GM18907 (cell line): Measurements from ENCODE around the gene REPS1.
"Not testable (repeated sequence)": the region's sequence is repeated elsewhere in the genome, so short reads cannot be mapped to it uniquely, and the experiment has no call there.

Source experiments
- ATAC-seq: cut with Tn5 transposase; IDR thresholded peaks from one replicate; pipeline ENCODE4 v1.9.1; 2021; ENCODE audit warnings: mild to moderate bottlenecking, moderate library complexity; ENCODE audit not compliant: unreplicated experiment

Gene REPS1

GRCh38 chr6:138971601-138972000 lies 16.5 kb downstream of the REPS1 start:
- ATAC-seq: no peak

GRCh38 chr6:138970856-138971425 lies 17.1 kb downstream of the REPS1 start:
- peak; percentile 58 for ATAC-seq

GRCh38 chr6:138970159-138970558 lies 17.9 kb downstream of the REPS1 start:
- no peak for ATAC-seq

- no peak for ATAC-seq
Observed at GRCh38 chr6:138966870-138967269, 21.2 kb downstream of the REPS1 start.

GRCh38 chr6:138965971-138966370 lies 22.1 kb downstream of the REPS1 start:
- no peak for ATAC-seq

- ATAC-seq: no peak
Observed at GRCh38 chr6:138965291-138965874, 22.7 kb downstream of the REPS1 start.

GRCh38 chr6:138964012-138964411 lies 24.0 kb downstream of the REPS1 start:
- ATAC-seq: no peak

GRCh38 chr6:138963531-138963930 lies 24.5 kb downstream of the REPS1 start:
- no peak for ATAC-seq

GRCh38 chr6:138963119-138963518 lies 24.9 kb downstream of the REPS1 start:
- no peak for ATAC-seq

- no peak for ATAC-seq
Observed at GRCh38 chr6:138959521-138959920, 28.5 kb downstream of the REPS1 start.

- no peak for ATAC-seq
Observed at GRCh38 chr6:138958595-138958994, 29.5 kb downstream of the REPS1 start.

- no peak for ATAC-seq
Observed at GRCh38 chr6:138957903-138958302, 30.1 kb downstream of the REPS1 start.

- ATAC-seq: no peak
Observed at GRCh38 chr6:138957484-138957883, 30.6 kb downstream of the REPS1 start.

- no peak for ATAC-seq
Observed at GRCh38 chr6:138956244-138956924, 31.7 kb downstream of the REPS1 start.

GRCh38 chr6:138955262-138955661 lies 32.8 kb downstream of the REPS1 start:
- no peak for ATAC-seq

GRCh38 chr6:138953451-138953850 lies 34.6 kb downstream of the REPS1 start:
- no peak for ATAC-seq

GRCh38 chr6:138948546-138949179 lies 39.4 kb downstream of the REPS1 start:
- ATAC-seq: no peak

- ATAC-seq: no peak
Observed at GRCh38 chr6:138948004-138948403, 40.0 kb downstream of the REPS1 start.

GRCh38 chr6:138945354-138945753 lies 42.7 kb downstream of the REPS1 start:
- ATAC-seq: no peak

GRCh38 chr6:138944412-138944811 lies 43.6 kb downstream of the REPS1 start:
- peak; percentile 80 for ATAC-seq

- no peak for ATAC-seq
Observed at GRCh38 chr6:138943089-138943625, 44.9 kb downstream of the REPS1 start.

- not testable (repeated sequence) for ATAC-seq
Observed at GRCh38 chr6:138936873-138937272, 51.2 kb downstream of the REPS1 start.
